Gastrocnemius medialis (tissue), 4 donors: Measurements from ENCODE around the gene FBXO27.

Experiments used
- CTCF ChIP-seq, 5 experiments: fragments of 450-650 bp in 3 of 5; fragments of 200-600 bp in 2 of 5; sonication (generic) in 2 of 5; IDR thresholded peaks in 4 of 5; conservative IDR thresholded peaks in 1 of 5; 1 replicate in 4 of 5; 2 replicates in 1 of 5; pipeline ENCODE4 v1.5.1; 2016 to 2019; ENCODE audit warnings: antibody characterized with exemption in 5 of 5, mild to moderate bottlenecking in 3 of 5, moderate library complexity in 3 of 5
- POLR2A ChIP-seq, 2 donors: fragments of 450-650 bp; IDR thresholded peaks; one replicate each; pipeline ENCODE4 v1.6.1; 2017; ENCODE audit warnings: antibody characterized with exemption in 2 of 2, mild to moderate bottlenecking in 2 of 2, moderate library complexity in 2 of 2

GRCh38 chr19:39065928-39066327 is 33.6 kb upstream of the FBXO27 start:
- no peak for TF ChIP-seq CTCF (IDR thresholded peaks at IDR 0.05 in 4 of 5, conservative IDR thresholded peaks at IDR 0.05 in 1 of 5)
- TF ChIP-seq POLR2A (IDR thresholded peaks at IDR 0.05): no peak
